HepG2 (cell line): ENCODE results near the gene GAS5. TPM values are rescaled to one million over a fixed set of nuclear protein-coding genes. Genes with fewer than 3 reads are reported as not detected.
A peak's percentile ranks its signal among the peaks of the same experiment; 100 is the strongest.

Experiments used
- CREB1 ChIP-seq, 2 experiments: fragments of 450-650 bp in 1 of 2; IDR thresholded peaks; 2 replicates each; pipeline ENCODE4 v1.6.1; 2016 to 2017; ENCODE audit warnings: control low read depth in 1 of 2, mild to moderate bottlenecking in 1 of 2, missing compliant biosample characterization in 1 of 2, missing genetic modification characterization in 1 of 2
- ELF1 ChIP-seq: sonication (generic); formaldehyde crosslinking; IDR thresholded peaks from 2 replicates; pipeline ENCODE4 v1.4.0; 2020; ENCODE audit warnings: missing genetic modification reagents
- FOXK1 ChIP-seq: sonication (generic); formaldehyde crosslinking; IDR thresholded peaks from 2 replicates; pipeline ENCODE4 v1.4.0; 2020; ENCODE audit warnings: low read depth, missing genetic modification reagents, borderline replicate concordance
- HOMEZ ChIP-seq: IDR thresholded peaks from 2 replicates; pipeline ENCODE4 v1.6.1; 2016; ENCODE audit warnings: low read depth
- JUN ChIP-seq: sonication (generic); formaldehyde crosslinking; IDR thresholded peaks from 2 replicates; pipeline ENCODE4 v1.4.0; 2020; ENCODE audit warnings: mild to moderate bottlenecking, missing genetic modification reagents
- MED13 ChIP-seq: sonication (generic); formaldehyde crosslinking; IDR thresholded peaks from 2 replicates; pipeline ENCODE4 v1.5.0; 2020; ENCODE audit warnings: missing genetic modification reagents
- RORA ChIP-seq: sonication (generic); formaldehyde crosslinking; IDR thresholded peaks from 2 replicates; pipeline ENCODE4 v1.5.0; 2020; ENCODE audit warnings: mild to moderate bottlenecking, missing genetic modification reagents, moderate library complexity
- TGIF2 ChIP-seq: IDR thresholded peaks from 2 replicates; pipeline ENCODE4 v1.6.1; 2016; ENCODE audit warnings: control low read depth, missing compliant biosample characterization
- THAP9 ChIP-seq: sonication (generic); formaldehyde crosslinking; IDR thresholded peaks from 2 replicates; pipeline ENCODE4; 2020; ENCODE audit warnings: missing genetic modification reagents, mild to moderate bottlenecking, borderline replicate concordance
- TRIM24 ChIP-seq: sonication (generic); formaldehyde crosslinking; IDR thresholded peaks from 2 replicates; pipeline ENCODE4 v1.8.0; 2022; ENCODE audit warnings: mild to moderate bottlenecking, missing genetic modification reagents
- ZNF33B ChIP-seq: sonication (generic); formaldehyde crosslinking; IDR thresholded peaks from 2 replicates; pipeline ENCODE4 v1.5.1; 2020; ENCODE audit warnings: mild to moderate bottlenecking, missing genetic modification reagents
- ZNF549 ChIP-seq: sonication (generic); formaldehyde crosslinking; IDR thresholded peaks from 2 replicates; pipeline ENCODE4 v1.5.0; 2020; ENCODE audit warnings: missing genetic modification reagents
- ZNF557 ChIP-seq: sonication (generic); formaldehyde crosslinking; IDR thresholded peaks from 2 replicates; pipeline ENCODE4 v1.4.0; 2020; ENCODE audit warnings: missing genetic modification reagents
- ZNF563 ChIP-seq: sonication (generic); formaldehyde crosslinking; IDR thresholded peaks from 2 replicates; pipeline ENCODE4 v1.8.0; 2022; ENCODE audit warnings: mild to moderate bottlenecking, moderate library complexity, missing genetic modification reagents
- polyA plus RNA-seq, 8 experiments: library from polyadenylated mRNA; depleted of rRNA in 3 of 8; stranded (reverse) in 7 of 8; unstranded in 1 of 8; fragments of >200 nt; fragmentation: Illumina TruSeq in 4 of 8; extraction: Trizol in 4 of 8; gene quantifications; 2 replicates each; pipeline versions ENCODE4 v1.2.1 to v1.2.3, GENCODE V29; 2011 to 2016; ENCODE audit warnings: low read depth in 4 of 8, missing spikeins in 1 of 8, mixed read lengths in 1 of 8; ENCODE audit not compliant: insufficient read depth in 1 of 8
- total RNA-seq, 5 experiments: library from RNA; depleted of rRNA; stranded (reverse); fragments of >200 nt; fragmentation: Illumina TruSeq; extraction: Trizol; gene quantifications; 2 replicates each; pipeline ENCODE4 v1.2.3, GENCODE V29; 2016; ENCODE audit warnings: low read depth in 1 of 5
- TF ChIP-seq, protein P1 (sequence below): sonication (generic); formaldehyde crosslinking; IDR thresholded peaks from 2 replicates; pipeline ENCODE4 v1.4.0; 2020; ENCODE audit warnings: mild to moderate bottlenecking, missing genetic modification reagents
- TF ChIP-seq, protein P2 (sequence below), 2 experiments: sonication (generic) in 1 of 2; formaldehyde crosslinking in 1 of 2; IDR thresholded peaks; 2 replicates each; pipeline versions ENCODE4 v1.5.1 to v1.6.1; 2011 to 2020; ENCODE audit warnings: borderline replicate concordance in 1 of 2, low read depth in 1 of 2, low read length in 1 of 2, mild to moderate bottlenecking in 1 of 2, missing genetic modification reagents in 1 of 2, moderate library complexity in 1 of 2
- TF ChIP-seq, protein P3 (sequence below): sonication (generic); formaldehyde crosslinking; IDR thresholded peaks from 2 replicates; pipeline ENCODE4 v1.4.0; 2020; ENCODE audit warnings: mild to moderate bottlenecking, missing genetic modification reagents
- TF ChIP-seq, protein P4 (sequence below): sonication (generic); formaldehyde crosslinking; IDR thresholded peaks from 2 replicates; pipeline ENCODE4 v1.4.0; 2020; ENCODE audit warnings: missing genetic modification reagents, borderline replicate concordance

Gene GAS5
- total and polyA plus RNA-seq, 2 of the 13 experiments (the other 11 are each of a cell fraction or from before 2014, with no cell fraction given) = 352 to 738 TPM

DNA sequence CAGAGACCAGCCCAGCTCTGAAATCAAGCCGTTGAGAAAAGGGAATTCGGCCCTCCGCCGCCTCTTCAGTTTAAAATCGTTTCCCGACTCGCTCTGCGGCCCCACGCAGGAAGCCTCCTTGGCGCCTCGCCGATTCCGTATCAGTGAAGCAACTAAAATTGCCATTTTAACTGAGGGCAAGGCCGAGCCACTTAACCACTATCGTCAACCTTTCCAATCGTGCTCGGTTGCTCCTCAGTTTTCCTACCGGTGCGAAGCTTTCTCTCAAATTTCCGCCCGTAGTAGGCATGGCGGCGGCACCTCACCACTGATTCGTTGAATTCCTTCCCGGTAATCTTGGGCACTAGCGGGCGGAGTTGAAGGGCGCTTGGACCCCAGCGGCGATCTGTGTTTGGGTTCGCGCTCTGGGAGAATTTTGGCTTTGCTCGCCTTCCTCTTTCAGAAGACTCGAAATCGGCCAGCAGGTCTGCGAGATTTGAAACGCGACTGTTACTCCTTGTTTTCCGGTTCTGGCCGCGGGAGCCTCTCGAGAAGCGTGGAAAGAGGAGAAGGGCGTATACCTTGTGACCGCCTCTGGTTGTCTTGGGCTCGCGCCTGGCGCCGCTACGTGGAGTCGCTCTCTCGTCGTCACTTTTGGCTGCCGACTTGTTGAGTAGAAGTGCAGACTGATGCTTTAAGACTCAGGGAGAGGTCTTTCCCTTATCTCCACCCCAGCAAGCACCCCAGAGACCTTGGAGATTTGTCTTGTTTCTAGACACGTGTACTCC lies 43.3 kb downstream of the GAS5 start, which contains the start of the genes CENPL and DARS2 (continued):
- TF ChIP-seq MED13 (CRISPR knock-in tag) (no peak), HOMEZ (CRISPR knock-in tag) (peak; percentile 37), JUN (CRISPR knock-in tag) (no peak), TGIF2 (CRISPR knock-in tag) (peak; percentile 75; the same call in 1 of the 2 replicates), FOXK1 (CRISPR knock-in tag) (0 out of 2 replicates have a peak, but pooled peaks have one; percentile 47), ZNF549 (CRISPR knock-in tag) (no peak), ZNF557 (CRISPR knock-in tag) (no peak), ELF1 (CRISPR knock-in tag) (peak; percentile 97), ZNF33B (CRISPR knock-in tag) (no peak), TRIM24 (CRISPR knock-in tag) (no peak), ZNF563 (CRISPR knock-in tag) (peak; percentile 69; the same call in 1 of the 2 replicates), THAP9 (peak; percentile 99), RORA (no peak), CREB1 (IDR thresholded peaks at IDR 0.05) (peak; percentile 73), CREB1 (CRISPR knock-in tag; IDR thresholded peaks at IDR 0.05) (peak; percentile 94)
- TF ChIP-seq, protein P1, sequence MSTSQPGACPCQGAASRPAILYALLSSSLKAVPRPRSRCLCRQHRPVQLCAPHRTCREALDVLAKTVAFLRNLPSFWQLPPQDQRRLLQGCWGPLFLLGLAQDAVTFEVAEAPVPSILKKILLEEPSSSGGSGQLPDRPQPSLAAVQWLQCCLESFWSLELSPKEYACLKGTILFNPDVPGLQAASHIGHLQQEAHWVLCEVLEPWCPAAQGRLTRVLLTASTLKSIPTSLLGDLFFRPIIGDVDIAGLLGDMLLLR (CRISPR knock-in tag) = peak; percentile 17; the same call in 1 of the 2 replicates
- TF ChIP-seq, protein P2, sequence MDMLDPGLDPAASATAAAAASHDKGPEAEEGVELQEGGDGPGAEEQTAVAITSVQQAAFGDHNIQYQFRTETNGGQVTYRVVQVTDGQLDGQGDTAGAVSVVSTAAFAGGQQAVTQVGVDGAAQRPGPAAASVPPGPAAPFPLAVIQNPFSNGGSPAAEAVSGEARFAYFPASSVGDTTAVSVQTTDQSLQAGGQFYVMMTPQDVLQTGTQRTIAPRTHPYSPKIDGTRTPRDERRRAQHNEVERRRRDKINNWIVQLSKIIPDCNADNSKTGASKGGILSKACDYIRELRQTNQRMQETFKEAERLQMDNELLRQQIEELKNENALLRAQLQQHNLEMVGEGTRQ (IDR thresholded peaks at IDR 0.05; ENCODE audit: low read depth, low read length) = no peak
- TF ChIP-seq, protein P2 (CRISPR knock-in tag; IDR thresholded peaks at IDR 0.05; ENCODE audit: borderline replicate concordance) = no peak
- TF ChIP-seq, protein P3, sequence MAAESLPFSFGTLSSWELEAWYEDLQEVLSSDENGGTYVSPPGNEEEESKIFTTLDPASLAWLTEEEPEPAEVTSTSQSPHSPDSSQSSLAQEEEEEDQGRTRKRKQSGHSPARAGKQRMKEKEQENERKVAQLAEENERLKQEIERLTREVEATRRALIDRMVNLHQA = no peak
- TF ChIP-seq, protein P4, sequence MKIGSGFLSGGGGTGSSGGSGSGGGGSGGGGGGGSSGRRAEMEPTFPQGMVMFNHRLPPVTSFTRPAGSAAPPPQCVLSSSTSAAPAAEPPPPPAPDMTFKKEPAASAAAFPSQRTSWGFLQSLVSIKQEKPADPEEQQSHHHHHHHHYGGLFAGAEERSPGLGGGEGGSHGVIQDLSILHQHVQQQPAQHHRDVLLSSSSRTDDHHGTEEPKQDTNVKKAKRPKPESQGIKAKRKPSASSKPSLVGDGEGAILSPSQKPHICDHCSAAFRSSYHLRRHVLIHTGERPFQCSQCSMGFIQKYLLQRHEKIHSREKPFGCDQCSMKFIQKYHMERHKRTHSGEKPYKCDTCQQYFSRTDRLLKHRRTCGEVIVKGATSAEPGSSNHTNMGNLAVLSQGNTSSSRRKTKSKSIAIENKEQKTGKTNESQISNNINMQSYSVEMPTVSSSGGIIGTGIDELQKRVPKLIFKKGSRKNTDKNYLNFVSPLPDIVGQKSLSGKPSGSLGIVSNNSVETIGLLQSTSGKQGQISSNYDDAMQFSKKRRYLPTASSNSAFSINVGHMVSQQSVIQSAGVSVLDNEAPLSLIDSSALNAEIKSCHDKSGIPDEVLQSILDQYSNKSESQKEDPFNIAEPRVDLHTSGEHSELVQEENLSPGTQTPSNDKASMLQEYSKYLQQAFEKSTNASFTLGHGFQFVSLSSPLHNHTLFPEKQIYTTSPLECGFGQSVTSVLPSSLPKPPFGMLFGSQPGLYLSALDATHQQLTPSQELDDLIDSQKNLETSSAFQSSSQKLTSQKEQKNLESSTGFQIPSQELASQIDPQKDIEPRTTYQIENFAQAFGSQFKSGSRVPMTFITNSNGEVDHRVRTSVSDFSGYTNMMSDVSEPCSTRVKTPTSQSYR (CRISPR knock-in tag) = no peak
